HepG2 (cell line): Measurements from ENCODE around the gene SPIRE1. TPM values are rescaled to one million over a fixed set of nuclear protein-coding genes. Genes with fewer than 3 reads are reported as not detected.

Experiments
- CBX1 ChIP-seq: IDR thresholded peaks from one replicate; pipeline ENCODE4 v1.6.1; 2016; ENCODE audit warnings: antibody characterized with exemption, low read depth
- SMAD9 ChIP-seq: sonication (generic); formaldehyde crosslinking; IDR thresholded peaks from 2 replicates; pipeline ENCODE4 v1.5.1; 2020; ENCODE audit warnings: mild to moderate bottlenecking, missing genetic modification reagents
- ZNF432 ChIP-seq: sonication (generic); formaldehyde crosslinking; IDR thresholded peaks from 2 replicates; pipeline ENCODE4 v1.5.0; 2020; ENCODE audit warnings: missing genetic modification reagents, mild to moderate bottlenecking, borderline replicate concordance
- polyA plus RNA-seq, 8 experiments: library from polyadenylated mRNA; depleted of rRNA in 3 of 8; stranded (reverse) in 7 of 8; unstranded in 1 of 8; fragments of >200 nt; fragmentation: Illumina TruSeq in 4 of 8; extraction: Trizol in 4 of 8; gene quantifications; 2 replicates each; pipeline versions ENCODE4 v1.2.1 to v1.2.3, GENCODE V29; 2011 to 2016; ENCODE audit warnings: low read depth in 4 of 8, missing spikeins in 1 of 8, mixed read lengths in 1 of 8; ENCODE audit not compliant: insufficient read depth in 1 of 8
- total RNA-seq, 5 experiments: library from RNA; depleted of rRNA; stranded (reverse); fragments of >200 nt; fragmentation: Illumina TruSeq; extraction: Trizol; gene quantifications; 2 replicates each; pipeline ENCODE4 v1.2.3, GENCODE V29; 2016; ENCODE audit warnings: low read depth in 1 of 5
- TF ChIP-seq, protein P1 (sequence below): sonication (generic); formaldehyde crosslinking; IDR thresholded peaks from 2 replicates; pipeline ENCODE4 v1.5.0; 2020; ENCODE audit warnings: mild to moderate bottlenecking, missing genetic modification reagents, borderline replicate concordance
- TF ChIP-seq, protein P2 (sequence below): sonication (generic); formaldehyde crosslinking; IDR thresholded peaks from 2 replicates; pipeline ENCODE4 v1.4.0; 2020; ENCODE audit warnings: missing genetic modification reagents, borderline replicate concordance
- TF ChIP-seq, protein P3 (sequence below), 2 experiments: fragments of 450-650 bp in 1 of 2; sonication (generic) in 1 of 2; formaldehyde crosslinking in 1 of 2; IDR thresholded peaks; 2 replicates each; pipeline versions ENCODE4 v1.6.1 to v1.8.0; 2016 to 2022; ENCODE audit warnings: antibody characterized with exemption in 1 of 2, mild to moderate bottlenecking in 1 of 2, missing genetic modification reagents in 1 of 2
- TF ChIP-seq, protein P4 (sequence below): sonication (generic); formaldehyde crosslinking; conservative IDR thresholded peaks from 2 replicates; pipeline ENCODE4 v1.4.0; 2020; ENCODE audit warnings: missing genetic modification reagents

SPIRE1 gene
- total and polyA plus RNA-seq, 2 of the 13 experiments (the other 11 are each of a cell fraction or from before 2014, with no cell fraction given): 9.9 to 21.3 TPM

DNA sequence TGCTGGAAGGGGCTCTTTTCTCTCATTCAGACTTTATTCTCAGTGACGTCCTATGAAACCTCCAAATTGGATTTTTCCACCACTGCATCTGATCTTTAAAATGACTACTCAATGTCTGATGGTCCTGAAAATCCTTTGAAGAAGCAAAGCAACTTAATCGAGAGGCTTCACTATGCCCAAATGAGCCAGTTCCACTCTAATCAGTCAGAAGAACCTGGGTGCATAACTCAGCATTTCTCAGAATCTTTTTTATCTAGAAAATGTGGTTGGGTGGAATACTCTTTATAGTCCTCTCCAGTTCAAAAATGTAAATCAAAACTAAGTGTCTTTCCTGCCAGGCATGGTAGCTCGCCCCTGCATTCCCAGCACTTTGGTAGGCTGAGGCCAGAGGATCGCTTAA is 189.5 kb downstream of the SPIRE1 start (continued):
- TF ChIP-seq, protein P1, sequence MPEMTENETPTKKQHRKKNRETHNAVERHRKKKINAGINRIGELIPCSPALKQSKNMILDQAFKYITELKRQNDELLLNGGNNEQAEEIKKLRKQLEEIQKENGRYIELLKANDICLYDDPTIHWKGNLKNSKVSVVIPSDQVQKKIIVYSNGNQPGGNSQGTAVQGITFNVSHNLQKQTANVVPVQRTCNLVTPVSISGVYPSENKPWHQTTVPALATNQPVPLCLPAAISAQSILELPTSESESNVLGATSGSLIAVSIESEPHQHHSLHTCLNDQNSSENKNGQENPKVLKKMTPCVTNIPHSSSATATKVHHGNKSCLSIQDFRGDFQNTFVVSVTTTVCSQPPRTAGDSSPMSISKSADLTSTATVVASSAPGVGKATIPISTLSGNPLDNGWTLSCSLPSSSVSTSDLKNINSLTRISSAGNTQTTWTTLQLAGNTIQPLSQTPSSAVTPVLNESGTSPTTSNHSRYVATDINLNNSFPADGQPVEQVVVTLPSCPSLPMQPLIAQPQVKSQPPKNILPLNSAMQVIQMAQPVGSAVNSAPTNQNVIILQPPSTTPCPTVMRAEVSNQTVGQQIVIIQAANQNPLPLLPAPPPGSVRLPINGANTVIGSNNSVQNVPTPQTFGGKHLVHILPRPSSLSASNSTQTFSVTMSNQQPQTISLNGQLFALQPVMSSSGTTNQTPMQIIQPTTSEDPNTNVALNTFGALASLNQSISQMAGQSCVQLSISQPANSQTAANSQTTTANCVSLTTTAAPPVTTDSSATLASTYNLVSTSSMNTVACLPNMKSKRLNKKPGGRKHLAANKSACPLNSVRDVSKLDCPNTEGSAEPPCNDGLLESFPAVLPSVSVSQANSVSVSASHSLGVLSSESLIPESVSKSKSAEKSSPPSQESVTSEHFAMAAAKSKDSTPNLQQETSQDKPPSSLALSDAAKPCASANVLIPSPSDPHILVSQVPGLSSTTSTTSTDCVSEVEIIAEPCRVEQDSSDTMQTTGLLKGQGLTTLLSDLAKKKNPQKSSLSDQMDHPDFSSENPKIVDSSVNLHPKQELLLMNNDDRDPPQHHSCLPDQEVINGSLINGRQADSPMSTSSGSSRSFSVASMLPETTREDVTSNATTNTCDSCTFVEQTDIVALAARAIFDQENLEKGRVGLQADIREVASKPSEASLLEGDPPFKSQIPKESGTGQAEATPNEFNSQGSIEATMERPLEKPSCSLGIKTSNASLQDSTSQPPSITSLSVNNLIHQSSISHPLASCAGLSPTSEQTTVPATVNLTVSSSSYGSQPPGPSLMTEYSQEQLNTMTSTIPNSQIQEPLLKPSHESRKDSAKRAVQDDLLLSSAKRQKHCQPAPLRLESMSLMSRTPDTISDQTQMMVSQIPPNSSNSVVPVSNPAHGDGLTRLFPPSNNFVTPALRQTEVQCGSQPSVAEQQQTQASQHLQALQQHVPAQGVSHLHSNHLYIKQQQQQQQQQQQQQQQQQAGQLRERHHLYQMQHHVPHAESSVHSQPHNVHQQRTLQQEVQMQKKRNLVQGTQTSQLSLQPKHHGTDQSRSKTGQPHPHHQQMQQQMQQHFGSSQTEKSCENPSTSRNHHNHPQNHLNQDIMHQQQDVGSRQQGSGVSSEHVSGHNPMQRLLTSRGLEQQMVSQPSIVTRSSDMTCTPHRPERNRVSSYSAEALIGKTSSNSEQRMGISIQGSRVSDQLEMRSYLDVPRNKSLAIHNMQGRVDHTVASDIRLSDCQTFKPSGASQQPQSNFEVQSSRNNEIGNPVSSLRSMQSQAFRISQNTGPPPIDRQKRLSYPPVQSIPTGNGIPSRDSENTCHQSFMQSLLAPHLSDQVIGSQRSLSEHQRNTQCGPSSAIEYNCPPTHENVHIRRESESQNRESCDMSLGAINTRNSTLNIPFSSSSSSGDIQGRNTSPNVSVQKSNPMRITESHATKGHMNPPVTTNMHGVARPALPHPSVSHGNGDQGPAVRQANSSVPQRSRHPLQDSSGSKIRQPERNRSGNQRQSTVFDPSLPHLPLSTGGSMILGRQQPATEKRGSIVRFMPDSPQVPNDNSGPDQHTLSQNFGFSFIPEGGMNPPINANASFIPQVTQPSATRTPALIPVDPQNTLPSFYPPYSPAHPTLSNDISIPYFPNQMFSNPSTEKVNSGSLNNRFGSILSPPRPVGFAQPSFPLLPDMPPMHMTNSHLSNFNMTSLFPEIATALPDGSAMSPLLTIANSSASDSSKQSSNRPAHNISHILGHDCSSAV: no peak
- TF ChIP-seq, protein P2, sequence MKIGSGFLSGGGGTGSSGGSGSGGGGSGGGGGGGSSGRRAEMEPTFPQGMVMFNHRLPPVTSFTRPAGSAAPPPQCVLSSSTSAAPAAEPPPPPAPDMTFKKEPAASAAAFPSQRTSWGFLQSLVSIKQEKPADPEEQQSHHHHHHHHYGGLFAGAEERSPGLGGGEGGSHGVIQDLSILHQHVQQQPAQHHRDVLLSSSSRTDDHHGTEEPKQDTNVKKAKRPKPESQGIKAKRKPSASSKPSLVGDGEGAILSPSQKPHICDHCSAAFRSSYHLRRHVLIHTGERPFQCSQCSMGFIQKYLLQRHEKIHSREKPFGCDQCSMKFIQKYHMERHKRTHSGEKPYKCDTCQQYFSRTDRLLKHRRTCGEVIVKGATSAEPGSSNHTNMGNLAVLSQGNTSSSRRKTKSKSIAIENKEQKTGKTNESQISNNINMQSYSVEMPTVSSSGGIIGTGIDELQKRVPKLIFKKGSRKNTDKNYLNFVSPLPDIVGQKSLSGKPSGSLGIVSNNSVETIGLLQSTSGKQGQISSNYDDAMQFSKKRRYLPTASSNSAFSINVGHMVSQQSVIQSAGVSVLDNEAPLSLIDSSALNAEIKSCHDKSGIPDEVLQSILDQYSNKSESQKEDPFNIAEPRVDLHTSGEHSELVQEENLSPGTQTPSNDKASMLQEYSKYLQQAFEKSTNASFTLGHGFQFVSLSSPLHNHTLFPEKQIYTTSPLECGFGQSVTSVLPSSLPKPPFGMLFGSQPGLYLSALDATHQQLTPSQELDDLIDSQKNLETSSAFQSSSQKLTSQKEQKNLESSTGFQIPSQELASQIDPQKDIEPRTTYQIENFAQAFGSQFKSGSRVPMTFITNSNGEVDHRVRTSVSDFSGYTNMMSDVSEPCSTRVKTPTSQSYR (CRISPR knock-in tag): no peak
- TF ChIP-seq CBX1: no peak
- TF ChIP-seq ZNF432 (CRISPR knock-in tag): no peak
- TF ChIP-seq, protein P3, sequence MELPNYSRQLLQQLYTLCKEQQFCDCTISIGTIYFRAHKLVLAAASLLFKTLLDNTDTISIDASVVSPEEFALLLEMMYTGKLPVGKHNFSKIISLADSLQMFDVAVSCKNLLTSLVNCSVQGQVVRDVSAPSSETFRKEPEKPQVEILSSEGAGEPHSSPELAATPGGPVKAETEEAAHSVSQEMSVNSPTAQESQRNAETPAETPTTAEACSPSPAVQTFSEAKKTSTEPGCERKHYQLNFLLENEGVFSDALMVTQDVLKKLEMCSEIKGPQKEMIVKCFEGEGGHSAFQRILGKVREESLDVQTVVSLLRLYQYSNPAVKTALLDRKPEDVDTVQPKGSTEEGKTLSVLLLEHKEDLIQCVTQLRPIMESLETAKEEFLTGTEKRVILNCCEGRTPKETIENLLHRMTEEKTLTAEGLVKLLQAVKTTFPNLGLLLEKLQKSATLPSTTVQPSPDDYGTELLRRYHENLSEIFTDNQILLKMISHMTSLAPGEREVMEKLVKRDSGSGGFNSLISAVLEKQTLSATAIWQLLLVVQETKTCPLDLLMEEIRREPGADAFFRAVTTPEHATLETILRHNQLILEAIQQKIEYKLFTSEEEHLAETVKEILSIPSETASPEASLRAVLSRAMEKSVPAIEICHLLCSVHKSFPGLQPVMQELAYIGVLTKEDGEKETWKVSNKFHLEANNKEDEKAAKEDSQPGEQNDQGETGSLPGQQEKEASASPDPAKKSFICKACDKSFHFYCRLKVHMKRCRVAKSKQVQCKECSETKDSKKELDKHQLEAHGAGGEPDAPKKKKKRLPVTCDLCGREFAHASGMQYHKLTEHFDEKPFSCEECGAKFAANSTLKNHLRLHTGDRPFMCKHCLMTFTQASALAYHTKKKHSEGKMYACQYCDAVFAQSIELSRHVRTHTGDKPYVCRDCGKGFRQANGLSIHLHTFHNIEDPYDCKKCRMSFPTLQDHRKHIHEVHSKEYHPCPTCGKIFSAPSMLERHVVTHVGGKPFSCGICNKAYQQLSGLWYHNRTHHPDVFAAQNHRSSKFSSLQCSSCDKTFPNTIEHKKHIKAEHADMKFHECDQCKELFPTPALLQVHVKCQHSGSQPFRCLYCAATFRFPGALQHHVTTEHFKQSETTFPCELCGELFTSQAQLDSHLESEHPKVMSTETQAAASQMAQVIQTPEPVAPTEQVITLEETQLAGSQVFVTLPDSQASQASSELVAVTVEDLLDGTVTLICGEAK (IDR thresholded peaks at IDR 0.05): no peak
- TF ChIP-seq, protein P3 (CRISPR knock-in tag; IDR thresholded peaks at IDR 0.05): no peak
- TF ChIP-seq, protein P4, sequence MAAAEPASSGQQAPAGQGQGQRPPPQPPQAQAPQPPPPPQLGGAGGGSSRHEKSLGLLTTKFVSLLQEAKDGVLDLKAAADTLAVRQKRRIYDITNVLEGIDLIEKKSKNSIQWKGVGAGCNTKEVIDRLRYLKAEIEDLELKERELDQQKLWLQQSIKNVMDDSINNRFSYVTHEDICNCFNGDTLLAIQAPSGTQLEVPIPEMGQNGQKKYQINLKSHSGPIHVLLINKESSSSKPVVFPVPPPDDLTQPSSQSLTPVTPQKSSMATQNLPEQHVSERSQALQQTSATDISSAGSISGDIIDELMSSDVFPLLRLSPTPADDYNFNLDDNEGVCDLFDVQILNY (CRISPR knock-in tag): no peak
- TF ChIP-seq SMAD9 (CRISPR knock-in tag): no peak
